OCI-LY1 (cell line): ENCODE results near the gene CRB2.

Experiments used
- H2AFZ ChIP-seq: fragments of 200-600 bp; sonication (generic), shearing (Covaris generic); 2 replicates; pipeline ENCODE4 v1.6.0; 2014; ENCODE audit warnings: antibody characterized with exemption, mild to moderate bottlenecking, low read length
- H3F3A ChIP-seq: fragments of 200-600 bp; sonication (generic), shearing (Covaris generic); 2 replicates; pipeline ENCODE4 v1.6.0; 2014; ENCODE audit warnings: mild to moderate bottlenecking, antibody characterized with exemption, low read length, moderate library complexity; ENCODE audit not compliant: insufficient read depth
- H3K27ac ChIP-seq: fragments of 200-600 bp; sonication (generic); 2 replicates; pipeline ENCODE4 v1.5.1; 2014; ENCODE audit warnings: low read length, mixed run types, mild to moderate bottlenecking, low read depth; ENCODE audit not compliant: poor library complexity, severe bottlenecking
- H3K27me3 ChIP-seq: fragments of 200-600 bp; sonication (generic); 2 replicates; pipeline ENCODE4 v1.6.0; 2014; ENCODE audit warnings: antibody characterized with exemption, mild to moderate bottlenecking, low read length, moderate library complexity; ENCODE audit not compliant: insufficient read depth
- H3K36me3 ChIP-seq: fragments of 200-600 bp; sonication (generic); 2 replicates; pipeline ENCODE4 v1.6.1; 2014; ENCODE audit warnings: mild to moderate bottlenecking, antibody characterized with exemption, low read length, moderate library complexity, mixed read lengths; ENCODE audit not compliant: insufficient read depth
- H3K4me1 ChIP-seq: fragments of 200-600 bp; sonication (generic); 2 replicates; pipeline ENCODE4 v1.5.1; 2014; ENCODE audit warnings: mild to moderate bottlenecking, low read length, moderate library complexity; ENCODE audit not compliant: insufficient read depth, severe bottlenecking
- H3K4me2 ChIP-seq: fragments of 200-600 bp; sonication (generic), shearing (Covaris generic); 2 replicates; pipeline ENCODE4 v1.6.1; 2014; ENCODE audit warnings: low read length
- H3K4me3 ChIP-seq: fragments of 200-600 bp; sonication (generic); 2 replicates; pipeline ENCODE4 v1.5.1; 2014; ENCODE audit warnings: low read length, low read depth, mild to moderate bottlenecking, mixed read lengths; ENCODE audit not compliant: poor library complexity, severe bottlenecking
- H3K79me2 ChIP-seq: fragments of 200-600 bp; shearing (Covaris generic); 2 replicates; pipeline ENCODE4 v1.6.1; 2016; ENCODE audit warnings: mixed run types, low read length, mixed read lengths; ENCODE audit not compliant: insufficient read depth
- H3K9ac ChIP-seq: fragments of 200-600 bp; sonication (generic), shearing (Covaris generic); 2 replicates; pipeline ENCODE4 v1.6.1; 2014; ENCODE audit warnings: mild to moderate bottlenecking, low read length, mixed read lengths
- H3K9me2 ChIP-seq: fragments of 200-600 bp; sonication (generic), shearing (Covaris generic); 2 replicates; pipeline ENCODE4 v1.6.1; 2014; ENCODE audit warnings: low read depth, mild to moderate bottlenecking, low read length, mixed read lengths
- H3K9me3 ChIP-seq: fragments of 200-600 bp; shearing (Covaris generic); 2 replicates; pipeline ENCODE4 v1.6.1; 2014; ENCODE audit warnings: low read length, mixed read lengths
- H4K20me1 ChIP-seq: fragments of 200-600 bp; sonication (generic), shearing (Covaris generic); 2 replicates; pipeline ENCODE4 v1.6.0; 2016; ENCODE audit warnings: mild to moderate bottlenecking, low read length; ENCODE audit not compliant: insufficient read depth
- CTCF ChIP-seq: fragments of 200-600 bp; sonication (generic), shearing (Covaris generic); IDR thresholded peaks from 2 replicates; pipeline ENCODE4 v1.5.1; 2017; ENCODE audit warnings: mild to moderate bottlenecking, antibody characterized with exemption, low read length, moderate library complexity, mixed read lengths
- EZH2 ChIP-seq: fragments of 200-600 bp; sonication (generic), shearing (Covaris generic); IDR thresholded peaks from 2 replicates; pipeline ENCODE4 v1.8.0; 2017; ENCODE audit warnings: borderline replicate concordance, mixed run types, mild to moderate bottlenecking, antibody characterized with exemption, low read length, moderate library complexity, mixed read lengths

Gene CRB2

GRCh38 chr9:123425836-123426365 is 69.9 kb downstream of the CRB2 start:
- H4K20me1 ChIP-seq, result no peaks in the 10 kb centered on the region
- H3K4me3 ChIP-seq, result no peak overlapping the region
- no peaks in the 10 kb centered on the region for H3K9me3 ChIP-seq
- H3K27ac ChIP-seq, result no peak overlapping the region
- no peak overlapping the region for H2AFZ ChIP-seq
- no peak for TF ChIP-seq CTCF
- no peak for TF ChIP-seq EZH2
- H3K36me3 ChIP-seq, result no peaks in the 10 kb centered on the region; the same call in 1 of the 2 replicates
- H3K4me1 ChIP-seq, result peaks cover 11% of the 10 kb centered on the region
- H3K27me3 ChIP-seq, result no peaks in the 10 kb centered on the region
- H3K79me2 ChIP-seq, result no peaks in the 10 kb centered on the region
- no peaks in the 10 kb centered on the region for H3K9me2 ChIP-seq
- H3K9ac ChIP-seq, result no peak overlapping the region
- no peaks in the 10 kb centered on the region for H3F3A ChIP-seq
- H3K4me2 ChIP-seq, result no peak overlapping the region

- TF ChIP-seq EZH2 (no peak), CTCF (peak; percentile 19; the same call in 1 of the 2 replicates)
- Histone ChIP-seq H3K9me2 (no peaks in the 10 kb centered on the region), H3K79me2 (no peaks in the 10 kb centered on the region), H3K9me3 (no peaks in the 10 kb centered on the region), H3K36me3 (no peaks in the 10 kb centered on the region; the same call in 1 of the 2 replicates), H4K20me1 (no peaks in the 10 kb centered on the region), H3K4me1 (peaks cover 11% of the 10 kb centered on the region), H3K4me3 (no peak overlapping the region), H3F3A (no peaks in the 10 kb centered on the region), H3K27ac (no peak overlapping the region), H3K27me3 (no peaks in the 10 kb centered on the region), H3K9ac (no peak overlapping the region), H2AFZ (no peak overlapping the region), H3K4me2 (no peak overlapping the region)
Measured at GRCh38 chr9:123426406-123426805, 70.4 kb downstream of the CRB2 start.
